ENCODE measurements around the gene GALP.

Gene GALP

DNA sequence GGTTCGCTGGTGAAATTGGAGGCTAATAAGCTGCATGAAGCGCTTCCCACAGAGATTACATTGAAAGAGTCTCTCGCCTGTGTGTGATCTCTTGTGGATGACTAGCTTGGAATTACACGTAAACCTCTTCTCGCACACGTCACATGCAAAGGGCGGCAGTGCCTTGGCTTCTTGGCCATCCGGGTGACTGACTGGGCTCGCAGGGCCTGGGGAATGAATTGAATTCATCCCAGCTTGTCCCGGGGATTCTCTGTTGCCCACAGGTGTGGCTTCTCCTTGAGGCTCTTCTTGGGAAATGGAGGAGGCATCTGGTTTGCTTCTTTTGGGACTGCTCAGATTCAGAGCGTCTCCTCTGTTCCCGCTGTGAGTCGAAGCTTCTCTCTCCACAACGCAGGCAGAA, 46.0 kb downstream of the GALP start:
- H3K4me1 Mint-ChIP-seq (ENCODE audit: low read depth), result no peaks in the 10 kb centered on the region
- H3K27ac Mint-ChIP-seq, result no peak overlapping the region
- no peaks in the 10 kb centered on the region for H3K36me3 Mint-ChIP-seq (ENCODE audit: low read depth)
- DNase-seq (ENCODE audit: low spot score), result no peak
- no peak overlapping the region for H3K4me3 Mint-ChIP-seq
- H3K9me3 Mint-ChIP-seq, result no peaks in the 10 kb centered on the region
- peaks cover 10% of the 10 kb centered on the region for H3K27me3 Mint-ChIP-seq (ENCODE audit: low read depth)

DNA sequence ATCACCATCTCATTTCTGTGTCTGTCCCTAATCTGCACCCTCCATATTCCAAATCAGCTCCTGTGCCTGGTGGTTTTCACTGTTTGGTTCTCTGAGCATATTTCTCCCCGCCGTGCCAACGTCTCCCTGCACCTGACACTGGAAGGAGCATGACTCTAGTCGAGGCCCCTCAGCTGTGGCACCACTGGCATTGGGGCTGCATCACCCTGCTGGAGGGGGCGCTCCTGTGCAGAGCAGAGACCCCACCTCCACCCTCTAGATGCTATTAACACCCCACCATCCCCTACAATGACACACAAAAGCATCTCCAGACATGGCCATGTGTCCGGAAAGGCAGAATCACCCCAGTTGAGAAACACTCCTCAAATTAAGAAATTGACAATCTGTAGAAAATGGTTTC, 47.1 kb downstream of the GALP start:
- H3K4me1 Mint-ChIP-seq (ENCODE audit: low read depth), result no peaks in the 10 kb centered on the region
- no peak overlapping the region for H3K27ac Mint-ChIP-seq
- H3K4me3 Mint-ChIP-seq, result no peak overlapping the region
- no peak for DNase-seq (ENCODE audit: low spot score)
- H3K27me3 Mint-ChIP-seq (ENCODE audit: low read depth), result peaks cover 9% of the 10 kb centered on the region
- no peaks in the 10 kb centered on the region for H3K9me3 Mint-ChIP-seq
- no peaks in the 10 kb centered on the region for H3K36me3 Mint-ChIP-seq (ENCODE audit: low read depth)

DNA sequence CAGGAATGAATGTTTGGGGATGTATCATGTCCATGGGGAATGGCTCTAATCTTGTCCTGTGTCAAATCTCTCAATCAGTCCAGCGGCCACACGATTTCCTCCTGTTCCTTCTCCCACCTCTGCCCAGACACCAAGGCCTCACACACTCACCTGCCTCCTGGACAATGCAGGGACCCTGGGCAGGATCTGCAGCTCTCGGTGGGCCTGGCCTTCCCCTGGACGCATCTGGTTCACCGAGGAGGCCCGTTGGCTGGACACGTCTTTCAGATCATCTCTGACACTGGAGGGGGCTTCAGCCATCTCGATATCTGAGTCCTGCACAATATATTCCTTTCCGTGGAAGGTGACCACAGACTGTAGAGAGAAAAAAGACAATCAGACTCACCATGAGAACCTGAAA, 47.7 kb downstream of the GALP start:
- peaks cover 7% of the 10 kb centered on the region for H3K27me3 Mint-ChIP-seq (ENCODE audit: low read depth)
- no peaks in the 10 kb centered on the region for H3K4me1 Mint-ChIP-seq (ENCODE audit: low read depth)
- no peak for DNase-seq (ENCODE audit: low spot score)
- no peak overlapping the region for H3K4me3 Mint-ChIP-seq
- no peaks in the 10 kb centered on the region for H3K36me3 Mint-ChIP-seq (ENCODE audit: low read depth)
- H3K27ac Mint-ChIP-seq, result no peak overlapping the region
- H3K9me3 Mint-ChIP-seq, result no peaks in the 10 kb centered on the region
